AG09309 (cell line): ENCODE data around the gene PAX9.
"Not testable (repeated sequence)": the region's sequence is repeated elsewhere in the genome, so short reads cannot be mapped to it uniquely, and the experiment has no call there.

Source experiments
- DNase-seq: peaks from one replicate; pipeline ENCODE4 v3.0.0-alpha.2; 2010; ENCODE audit warnings: low read depth
- H3K4me3 ChIP-seq: 2 replicates; pipeline ENCODE4 v1.5.1; 2011; ENCODE audit warnings: mild to moderate bottlenecking, low read depth, low read length, moderate library complexity; ENCODE audit not compliant: control insufficient read depth
- TF ChIP-seq, protein P1 (sequence below): IDR thresholded peaks from 2 replicates; pipeline ENCODE4 v1.5.1; 2011; ENCODE audit warnings: mild to moderate bottlenecking, low read depth, low read length, inconsistent platforms; ENCODE audit not compliant: insufficient read depth, control insufficient read depth; ENCODE audit errors: missing control alignments

PAX9 gene

DNA sequence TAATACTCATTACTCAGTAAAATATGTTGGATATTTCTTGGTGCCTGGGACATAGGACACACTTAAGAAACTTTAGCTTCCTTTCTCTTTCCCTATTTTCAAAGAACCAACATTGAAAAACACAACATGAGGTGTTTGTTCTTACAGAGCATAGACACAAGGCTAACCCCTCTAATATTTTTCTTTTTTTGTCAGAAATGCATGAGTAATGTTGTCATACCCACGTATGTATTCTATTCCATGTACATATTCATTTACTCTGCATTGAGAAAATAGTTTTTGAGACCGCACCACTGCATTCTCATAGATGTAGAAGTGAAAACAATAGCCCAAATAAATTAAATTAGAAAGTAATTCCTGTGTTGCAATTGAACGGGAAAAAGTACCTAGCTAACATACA, 13.0 kb downstream of the PAX9 start:
- H3K4me3 ChIP-seq: no peak overlapping the region
- TF ChIP-seq, protein P1, sequence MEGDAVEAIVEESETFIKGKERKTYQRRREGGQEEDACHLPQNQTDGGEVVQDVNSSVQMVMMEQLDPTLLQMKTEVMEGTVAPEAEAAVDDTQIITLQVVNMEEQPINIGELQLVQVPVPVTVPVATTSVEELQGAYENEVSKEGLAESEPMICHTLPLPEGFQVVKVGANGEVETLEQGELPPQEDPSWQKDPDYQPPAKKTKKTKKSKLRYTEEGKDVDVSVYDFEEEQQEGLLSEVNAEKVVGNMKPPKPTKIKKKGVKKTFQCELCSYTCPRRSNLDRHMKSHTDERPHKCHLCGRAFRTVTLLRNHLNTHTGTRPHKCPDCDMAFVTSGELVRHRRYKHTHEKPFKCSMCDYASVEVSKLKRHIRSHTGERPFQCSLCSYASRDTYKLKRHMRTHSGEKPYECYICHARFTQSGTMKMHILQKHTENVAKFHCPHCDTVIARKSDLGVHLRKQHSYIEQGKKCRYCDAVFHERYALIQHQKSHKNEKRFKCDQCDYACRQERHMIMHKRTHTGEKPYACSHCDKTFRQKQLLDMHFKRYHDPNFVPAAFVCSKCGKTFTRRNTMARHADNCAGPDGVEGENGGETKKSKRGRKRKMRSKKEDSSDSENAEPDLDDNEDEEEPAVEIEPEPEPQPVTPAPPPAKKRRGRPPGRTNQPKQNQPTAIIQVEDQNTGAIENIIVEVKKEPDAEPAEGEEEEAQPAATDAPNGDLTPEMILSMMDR: no peak
- DNase-seq: no peak

DNA sequence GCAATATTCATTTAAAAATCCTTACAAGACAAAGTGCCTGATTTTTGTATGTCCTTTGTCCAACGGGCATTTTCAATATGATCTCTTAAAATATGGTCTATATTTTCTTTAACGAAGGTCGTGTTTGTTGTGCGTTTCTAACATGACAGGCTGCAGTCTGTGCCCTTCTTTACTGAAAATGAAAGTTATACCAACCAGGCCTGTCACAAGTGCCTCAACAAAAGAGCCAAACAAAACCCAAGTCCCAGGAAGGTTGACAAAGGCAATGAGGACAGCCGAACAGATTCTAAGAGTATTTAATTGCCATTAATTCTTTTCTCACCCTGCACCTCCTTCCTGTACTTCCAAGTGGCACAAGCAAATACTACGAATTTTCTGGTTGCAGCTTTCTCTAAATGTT, 13.9 kb downstream of the PAX9 start:
- TF ChIP-seq, protein P1: no peak
- H3K4me3 ChIP-seq: no peak overlapping the region
- no peak for DNase-seq

DNA sequence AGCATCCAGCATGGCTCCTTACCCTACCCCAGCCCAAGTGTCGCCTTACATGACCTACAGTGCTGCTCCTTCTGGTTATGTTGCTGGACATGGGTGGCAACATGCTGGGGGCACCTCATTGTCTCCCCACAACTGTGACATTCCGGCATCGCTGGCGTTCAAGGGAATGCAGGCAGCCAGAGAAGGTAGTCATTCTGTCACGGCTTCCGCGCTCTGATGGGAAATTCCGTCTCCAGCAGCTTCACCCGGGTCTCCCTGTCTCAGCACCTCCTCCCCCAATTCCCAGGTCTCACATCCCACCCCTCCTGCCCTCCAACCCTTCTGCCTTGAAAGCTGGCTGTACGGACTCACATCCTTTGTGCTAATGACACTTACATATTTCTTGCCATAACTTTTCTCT, 14.6 kb downstream of the PAX9 start:
- no peak for DNase-seq
- TF ChIP-seq, protein P1: no peak
- no peak overlapping the region for H3K4me3 ChIP-seq

GRCh38 chr14:36682338-36682737, 20.7 kb downstream of the PAX9 start:
- H3K4me3 ChIP-seq: no peak overlapping the region
- DNase-seq: no peak
- TF ChIP-seq, protein P1: no peak

- no peak for DNase-seq
- TF ChIP-seq, protein P1: no peak
Measured at GRCh38 chr14:36683083-36683724, 21.5 kb downstream of the PAX9 start.

DNA sequence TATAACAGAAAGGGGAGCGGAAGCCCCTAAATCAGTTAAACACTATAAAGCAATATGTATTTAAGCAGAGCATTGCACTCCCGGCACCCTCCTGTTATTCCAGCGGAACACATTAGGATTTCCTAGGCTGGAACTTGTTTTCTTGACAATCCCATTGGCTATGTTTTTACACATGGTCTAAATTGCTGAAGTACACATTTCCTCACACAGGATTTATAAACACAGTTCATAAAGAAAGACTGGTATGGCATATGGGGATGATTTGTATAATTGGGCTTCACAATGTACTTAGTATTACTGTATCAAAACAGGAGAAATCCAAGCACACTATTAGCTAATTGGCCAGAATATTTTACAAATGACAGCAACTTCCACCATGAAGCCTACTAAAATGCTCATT, 23.3 kb downstream of the PAX9 start:
- no peak overlapping the region for H3K4me3 ChIP-seq
- no peak for DNase-seq
- TF ChIP-seq, protein P1: no peak

More at GRCh38 chr14:36683083-36683724, 21.5 kb downstream of the PAX9 start:
- H3K4me3 ChIP-seq: no peak overlapping the region

- TF ChIP-seq, protein P1: no peak
- no peak overlapping the region for H3K4me3 ChIP-seq
- DNase-seq: no peak
Measured at GRCh38 chr14:36690311-36691040, 28.8 kb downstream of the PAX9 start.

- DNase-seq, H3K4me3 ChIP-seq: not testable (repeated sequence)
Measured at GRCh38 chr14:36699420-36699819, 37.8 kb downstream of the PAX9 start.
